Breast epithelium (tissue), 4 donors: Measurements from ENCODE around the gene SYNC. TPM values are rescaled to one million over a fixed set of nuclear protein-coding genes. Genes with fewer than 3 reads are reported as not detected.

Experiments
- DNase-seq, 2 donors: peaks; one replicate each; pipeline ENCODE4 v3.0.0-alpha.2; 2019; ENCODE audit warnings: low spot score in 2 of 2
- H3K27ac ChIP-seq, 2 donors: fragments of 200-600 bp; sonication (generic) in 1 of 2; one replicate each; pipeline ENCODE4 v1.5.1; 2016 to 2019; ENCODE audit warnings: mild to moderate bottlenecking in 1 of 2
- H3K27me3 ChIP-seq, 2 donors: fragments of 200-600 bp; sonication (generic) in 1 of 2; one replicate each; pipeline versions ENCODE4 v1.5.1 to v1.6.0; 2017 to 2019; ENCODE audit warnings: control low read depth in 1 of 2, mild to moderate bottlenecking in 1 of 2
- H3K36me3 ChIP-seq: fragments of 200-600 bp; one replicate; pipeline ENCODE4 v1.5.1; 2019
- H3K4me1 ChIP-seq, 2 donors: fragments of 200-600 bp; sonication (generic); one replicate each; pipeline ENCODE4 v1.5.1; 2016 to 2019; ENCODE audit warnings: control low read depth in 1 of 2
- H3K4me3 ChIP-seq, 3 donors: fragments of 200-600 bp; sonication (generic); 1 replicate in 2 of 3; 2 replicates in 1 of 3; pipeline ENCODE4 v1.5.1; 2016 to 2019; ENCODE audit warnings: mild to moderate bottlenecking in 3 of 3, moderate library complexity in 2 of 3
- H3K9me3 ChIP-seq, 2 donors: fragments of 200-600 bp; sonication (generic) in 1 of 2; one replicate each; pipeline ENCODE4 v1.5.1; 2016 to 2019; ENCODE audit warnings: control low read depth in 1 of 2
- CTCF ChIP-seq, 3 donors: fragments of 450-650 bp; IDR thresholded peaks; one replicate each; pipeline ENCODE4 v1.5.1; 2016 to 2017; ENCODE audit warnings: antibody characterized with exemption in 3 of 3, mild to moderate bottlenecking in 3 of 3, moderate library complexity in 3 of 3
- POLR2A ChIP-seq: fragments of 450-650 bp; IDR thresholded peaks from one replicate; pipeline ENCODE4 v1.6.1; 2016; ENCODE audit warnings: antibody characterized with exemption, mild to moderate bottlenecking, moderate library complexity
- POLR2AphosphoS5 ChIP-seq, 3 donors: sonication (generic); formaldehyde crosslinking; IDR thresholded peaks; one replicate each; pipeline ENCODE4 v1.6.1; 2017; ENCODE audit warnings: antibody characterized with exemption in 3 of 3
- intact Hi-C: fragments of 100-400 bp; cut with DNase I; formaldehyde crosslinking; loops from one replicate; pipeline ENCODE4 v1.15.1; 2023; ENCODE audit warnings: low total_unique reads
- total RNA-seq, 3 donors: library from RNA; depleted of rRNA; stranded (reverse); fragments of >200 nt; gene quantifications; one replicate each; pipeline ENCODE4 v1.1.0, GENCODE V29; 2016

The SYNC gene
- total RNA-seq, 3 donors from 2014 or later, result 9.8 to 24.2 (median 13.6) TPM

- TF ChIP-seq CTCF (IDR thresholded peaks at IDR 0.05) (no peak), POLR2AphosphoS5 (IDR thresholded peaks at IDR 0.05) (no peak), POLR2A (no peak)
- no peak overlapping the region for H3K27ac ChIP-seq
- intact Hi-C loops, result no loop called here
- no peak overlapping the region for H3K4me3 ChIP-seq
- DNase-seq, result no peak
- H3K27me3 ChIP-seq, result no peaks in the 10 kb centered on the region
- no peaks in the 10 kb centered on the region for H3K36me3 ChIP-seq
- no peaks in the 10 kb centered on the region for H3K4me1 ChIP-seq
- H3K9me3 ChIP-seq, result no peaks in the 10 kb centered on the region
These were observed 6.5 kb upstream of the SYNC start for GRCh38 chr1:32709075-32709474.

GRCh38 chr1:32706491-32706890 is 3.9 kb upstream of the SYNC start:
- no peak overlapping the region for H3K4me3 ChIP-seq
- H3K4me1 ChIP-seq, result peaks cover 3 to 6% of the 10 kb centered on the region in 2 donors
- no peak for DNase-seq
- H3K9me3 ChIP-seq, result no peaks in the 10 kb centered on the region
- TF ChIP-seq POLR2A, result no peak
- TF ChIP-seq POLR2AphosphoS5 (IDR thresholded peaks at IDR 0.05), result no peak
- no peak for TF ChIP-seq CTCF (IDR thresholded peaks at IDR 0.05)
- H3K27me3 ChIP-seq, result no peaks in the 10 kb centered on the region
- intact Hi-C loops, result no loop called here
- no peaks in the 10 kb centered on the region for H3K36me3 ChIP-seq
- H3K27ac ChIP-seq, result no peak overlapping the region

GRCh38 chr1:32705516-32705915 is 2.9 kb upstream of the SYNC start:
- Histone ChIP-seq H3K27ac (no peak overlapping the region), H3K27me3 (no peaks in the 10 kb centered on the region), H3K36me3 (no peaks in the 10 kb centered on the region), H3K4me3 (no peak overlapping the region), H3K9me3 (no peaks in the 10 kb centered on the region), H3K4me1 (peaks cover 3 to 6% of the 10 kb centered on the region in 2 donors)
- intact Hi-C loops, result no loop called here
- TF ChIP-seq POLR2A (no peak), POLR2AphosphoS5 (IDR thresholded peaks at IDR 0.05) (no peak), CTCF (IDR thresholded peaks at IDR 0.05) (no peak)
- DNase-seq, result no peak

- Histone ChIP-seq H3K27ac (peak overlapping the region; percentile 78 to 82), H3K4me1 (peaks cover 3 to 6% of the 10 kb centered on the region in 2 donors), H3K4me3 (peak overlapping the region; percentile 67 to 90 (median 76)), H3K36me3 (no peaks in the 10 kb centered on the region), H3K27me3 (no peaks in the 10 kb centered on the region), H3K9me3 (no peaks in the 10 kb centered on the region)
- TF ChIP-seq POLR2A, result no peak
- TF ChIP-seq CTCF (IDR thresholded peaks at IDR 0.05), result no peak
- no peak for TF ChIP-seq POLR2AphosphoS5 (IDR thresholded peaks at IDR 0.05)
- intact Hi-C loops, result no loop called here
- DNase-seq, result peak in 1 of 2 donors; percentile 47
These were observed 1.1 kb upstream of the SYNC start for GRCh38 chr1:32703479-32704291.

- no peaks in the 10 kb centered on the region for H3K36me3 ChIP-seq
- intact Hi-C loops, result no loop called here
- peak overlapping the region; percentile 78 to 82 for H3K27ac ChIP-seq
- no peak for TF ChIP-seq CTCF (IDR thresholded peaks at IDR 0.05)
- no peak for TF ChIP-seq POLR2A
- no peak for TF ChIP-seq POLR2AphosphoS5 (IDR thresholded peaks at IDR 0.05)
- no peak for DNase-seq
- H3K27me3 ChIP-seq, result no peaks in the 10 kb centered on the region
- H3K4me1 ChIP-seq, result peaks cover 3 to 6% of the 10 kb centered on the region in 2 donors
- peak overlapping the region; percentile 67 to 90 (median 76) for H3K4me3 ChIP-seq
- H3K9me3 ChIP-seq, result no peaks in the 10 kb centered on the region
These were observed 495 bp downstream of the SYNC start for GRCh38 chr1:32701951-32702598.
